Measurements from ENCODE around the gene NUDCD2.
"Not testable (repeated sequence)": the region's sequence is repeated elsewhere in the genome, so short reads cannot be mapped to it uniquely, and the experiment has no call there.

Gene NUDCD2

GRCh38 chr5:163407034-163407655 lies 52.8 kb downstream of the NUDCD2 start:
- peaks cover 20% of the 10 kb centered on the region for H3K4me1 ChIP-seq (ENCODE audit: control insufficient read depth, insufficient read depth, low read length)
- H3K27me3 ChIP-seq (ENCODE audit: control insufficient read depth, insufficient read depth, low read length), result no peaks in the 10 kb centered on the region
- H3K9me3 ChIP-seq (ENCODE audit: control insufficient read depth, low read length), result no peaks in the 10 kb centered on the region
- no peaks in the 10 kb centered on the region for H3K36me3 ChIP-seq (ENCODE audit: control insufficient read depth, insufficient read depth, low read length)
- no peak overlapping the region for H3K9ac ChIP-seq (ENCODE audit: low read length)
- H3K4me3 ChIP-seq (ENCODE audit: low read length), result no peak overlapping the region

DNA sequence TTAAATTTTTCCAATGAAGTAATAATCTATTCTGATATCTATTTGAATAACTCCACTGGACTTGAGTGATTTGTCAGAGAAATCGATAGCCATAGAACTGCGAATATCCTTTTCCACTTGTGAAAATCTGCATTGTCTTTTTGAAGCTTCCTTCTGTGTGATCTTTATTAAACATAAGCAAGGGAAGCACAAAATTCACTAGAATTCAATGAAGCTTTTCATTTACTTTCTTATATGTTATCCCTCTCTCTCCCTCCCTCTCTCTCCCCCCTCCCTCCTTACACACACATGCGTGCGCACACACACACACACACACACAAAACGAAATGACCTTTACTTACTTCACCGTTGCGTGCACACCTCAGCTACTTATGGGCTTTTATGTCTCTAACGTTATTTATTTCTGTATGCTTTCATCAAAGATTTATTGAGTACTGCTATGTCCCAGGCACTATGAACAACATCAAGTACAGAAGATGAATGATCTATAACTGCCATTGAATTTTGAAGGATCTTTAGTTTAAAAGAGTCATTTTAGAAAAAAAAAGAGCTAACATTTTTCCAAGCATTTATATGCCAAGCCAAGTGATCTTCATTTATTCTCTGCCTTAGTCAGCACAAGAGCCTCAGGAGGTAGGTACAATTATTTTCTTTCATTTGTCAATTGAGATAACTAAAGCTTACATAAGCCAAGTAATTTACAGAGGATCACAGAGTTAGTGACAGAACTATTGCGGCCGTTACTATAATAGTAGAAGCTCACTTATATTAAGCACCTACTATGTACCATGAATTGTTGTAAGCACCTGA lies 55.3 kb downstream of the NUDCD2 start:
- H3K4me1 ChIP-seq (ENCODE audit: control insufficient read depth, insufficient read depth, low read length), result peaks cover 20% of the 10 kb centered on the region
- no peaks in the 10 kb centered on the region for H3K27me3 ChIP-seq (ENCODE audit: control insufficient read depth, insufficient read depth, low read length)
- H3K36me3 ChIP-seq (ENCODE audit: control insufficient read depth, insufficient read depth, low read length), result no peaks in the 10 kb centered on the region
- H3K4me3 ChIP-seq (ENCODE audit: low read length), result no peak overlapping the region
- no peaks in the 10 kb centered on the region for H3K9me3 ChIP-seq (ENCODE audit: control insufficient read depth, low read length)
- H3K9ac ChIP-seq (ENCODE audit: low read length), result no peak overlapping the region

GRCh38 chr5:163402007-163402406 lies 57.9 kb downstream of the NUDCD2 start:
- Histone ChIP-seq H3K36me3 (ENCODE audit: control insufficient read depth, insufficient read depth, low read length) (no peaks in the 10 kb centered on the region), H3K9me3 (ENCODE audit: control insufficient read depth, low read length) (no peaks in the 10 kb centered on the region), H3K27me3 (ENCODE audit: control insufficient read depth, insufficient read depth, low read length) (no peaks in the 10 kb centered on the region), H3K9ac (ENCODE audit: low read length) (no peak overlapping the region), H3K4me1 (ENCODE audit: control insufficient read depth, insufficient read depth, low read length) (peaks cover 12% of the 10 kb centered on the region), H3K4me3 (ENCODE audit: low read length) (no peak overlapping the region)

DNA sequence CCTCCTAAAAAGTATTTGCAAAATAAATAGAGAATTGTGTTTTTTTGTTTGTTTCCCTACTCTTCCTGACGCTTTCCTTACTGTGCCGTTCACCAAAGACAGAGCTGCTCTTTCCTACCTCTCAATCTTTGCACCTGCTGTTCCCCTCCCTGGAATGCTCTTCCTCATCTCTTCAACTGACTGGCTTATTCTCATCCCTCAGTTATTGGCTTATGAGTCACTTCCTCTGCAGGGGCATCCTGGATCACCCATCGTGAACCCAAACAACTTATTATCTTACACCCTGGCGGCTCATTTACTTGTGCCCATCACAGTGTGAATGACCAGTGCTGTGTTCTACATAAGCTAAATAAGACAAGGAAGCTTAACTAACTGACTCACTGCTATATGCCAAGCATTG lies 58.6 kb downstream of the NUDCD2 start:
- Histone ChIP-seq H3K9ac (ENCODE audit: low read length) (no peak overlapping the region), H3K27me3 (ENCODE audit: control insufficient read depth, insufficient read depth, low read length) (no peaks in the 10 kb centered on the region), H3K4me3 (ENCODE audit: low read length) (no peak overlapping the region), H3K9me3 (ENCODE audit: control insufficient read depth, low read length) (no peaks in the 10 kb centered on the region), H3K36me3 (ENCODE audit: control insufficient read depth, insufficient read depth, low read length) (no peaks in the 10 kb centered on the region), H3K4me1 (ENCODE audit: control insufficient read depth, insufficient read depth, low read length) (peaks cover 5% of the 10 kb centered on the region)

DNA sequence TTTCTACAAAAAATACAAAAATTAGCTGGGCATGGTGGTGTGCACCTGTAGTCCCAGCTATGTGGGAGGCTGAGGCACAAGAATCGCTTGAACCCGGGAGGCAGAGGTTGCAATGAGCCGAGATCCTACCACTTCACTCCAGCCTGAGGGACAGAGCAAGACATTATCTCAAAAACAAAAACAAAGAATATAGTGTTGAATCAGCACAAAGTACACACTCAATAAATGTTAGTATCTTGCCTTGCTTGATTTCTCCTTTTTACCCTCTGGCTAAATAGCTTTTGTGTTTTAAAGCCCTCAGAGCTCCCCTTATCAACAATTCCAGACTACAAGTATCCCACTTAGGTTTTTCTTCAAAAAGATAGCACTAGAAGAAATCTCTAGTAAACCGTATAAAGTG lies 60.0 kb downstream of the NUDCD2 start:
- Histone ChIP-seq H3K36me3 (ENCODE audit: control insufficient read depth, insufficient read depth, low read length) (no peaks in the 10 kb centered on the region), H3K4me1 (ENCODE audit: control insufficient read depth, insufficient read depth, low read length) (no peaks in the 10 kb centered on the region), H3K4me3 (ENCODE audit: low read length) (no peak overlapping the region), H3K9ac (ENCODE audit: low read length) (no peak overlapping the region), H3K27me3 (ENCODE audit: control insufficient read depth, insufficient read depth, low read length) (no peaks in the 10 kb centered on the region), H3K9me3 (ENCODE audit: control insufficient read depth, low read length) (no peaks in the 10 kb centered on the region)

DNA sequence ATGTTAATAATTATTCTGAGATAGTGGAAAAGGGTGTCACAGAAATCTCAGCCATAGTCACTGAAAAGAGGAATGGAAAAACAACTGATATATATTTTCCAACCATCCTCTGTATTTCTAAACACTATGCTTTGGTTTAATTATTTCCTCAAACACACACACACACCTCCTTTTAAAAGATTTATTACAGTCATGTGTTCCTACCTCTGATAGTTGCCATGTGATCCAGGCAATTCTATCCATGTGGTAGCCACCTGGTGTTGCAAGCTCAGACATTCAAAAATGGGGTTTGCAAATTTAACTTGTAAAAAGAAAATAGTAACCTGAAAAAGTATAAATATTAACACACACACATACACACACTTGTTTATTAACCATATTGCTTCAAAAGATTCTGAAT lies 62.5 kb downstream of the NUDCD2 start:
- H3K9me3 ChIP-seq (ENCODE audit: control insufficient read depth, low read length), result no peaks in the 10 kb centered on the region
- H3K27me3 ChIP-seq (ENCODE audit: control insufficient read depth, insufficient read depth, low read length), result no peaks in the 10 kb centered on the region
- no peaks in the 10 kb centered on the region for H3K4me1 ChIP-seq (ENCODE audit: control insufficient read depth, insufficient read depth, low read length)
- no peaks in the 10 kb centered on the region for H3K36me3 ChIP-seq (ENCODE audit: control insufficient read depth, insufficient read depth, low read length)
- no peak overlapping the region for H3K4me3 ChIP-seq (ENCODE audit: low read length)
- H3K9ac ChIP-seq (ENCODE audit: low read length), result no peak overlapping the region

GRCh38 chr5:163396818-163397340 lies 63.0 kb downstream of the NUDCD2 start:
- H3K4me1 ChIP-seq (ENCODE audit: control insufficient read depth, insufficient read depth, low read length); H3K4me3 ChIP-seq (ENCODE audit: low read length); H3K9ac ChIP-seq (ENCODE audit: low read length); H3K27me3 ChIP-seq (ENCODE audit: control insufficient read depth, insufficient read depth, low read length); H3K9me3 ChIP-seq (ENCODE audit: control insufficient read depth, low read length); H3K36me3 ChIP-seq (ENCODE audit: control insufficient read depth, insufficient read depth, low read length): not testable (repeated sequence)

Measured in mucosa of stomach (tissue), 1 donor.